CD8-positive, alpha-beta memory T cell (primary cell): ENCODE results near the gene PDLIM5. TPM values are rescaled to one million over a fixed set of nuclear protein-coding genes. Genes with fewer than 3 reads are reported as not detected.

ENCODE experiments used
- CTCF ChIA-PET: fragments of 350-600 bp; sonication (Branson Sonifier 250); formaldehyde crosslinking; loops from one replicate; lab custom pipeline; 2021; ENCODE audit warnings: antibody characterized with exemption; lab: Charles Lee
- POLR2A ChIA-PET: fragments of 350-600 bp; sonication (Branson Sonifier 250); formaldehyde crosslinking; loops from one replicate; lab custom pipeline; 2021; ENCODE audit warnings: antibody characterized with exemption; lab: Charles Lee
- DNase-seq, 5 donors: peaks; one replicate each; pipeline versions ENCODE4 v3.0.0 to v3.0.0-alpha.2; 2020 to 2022; ENCODE audit warnings: mixed read lengths in 1 of 5
- H3K27ac ChIP-seq: one replicate; pipeline ENCODE4 v1.7.0; 2013; ENCODE audit warnings: low read depth, mild to moderate bottlenecking, low read length, moderate library complexity
- H3K27me3 ChIP-seq: 2 replicates; pipeline ENCODE4 v1.7.0; 2013; ENCODE audit warnings: low read length, mild to moderate bottlenecking; ENCODE audit not compliant: insufficient read depth, poor library complexity, severe bottlenecking
- H3K36me3 ChIP-seq: 2 replicates; pipeline ENCODE4 v1.7.0; 2013; ENCODE audit warnings: mild to moderate bottlenecking, low read length, moderate library complexity; ENCODE audit not compliant: insufficient read depth
- H3K4me1 ChIP-seq: 2 replicates; pipeline ENCODE4 v1.7.0; 2013; ENCODE audit warnings: mild to moderate bottlenecking, low read length, moderate library complexity; ENCODE audit not compliant: insufficient read depth
- H3K4me3 ChIP-seq: 2 replicates; pipeline ENCODE4 v1.7.0; 2013; ENCODE audit warnings: mild to moderate bottlenecking, low read length
- H3K9me3 ChIP-seq: 2 replicates; pipeline ENCODE4 v1.7.0; 2013; ENCODE audit warnings: mild to moderate bottlenecking, low read length
- H3K27ac Mint-ChIP-seq, 8 donors: one replicate each; pipeline ENCODE4 v1.8.0; 2020 to 2021; ENCODE audit warnings: mixed read lengths in 8 of 8, mild to moderate bottlenecking in 6 of 8, inconsistent platforms in 3 of 8, moderate library complexity in 3 of 8
- H3K27me3 Mint-ChIP-seq, 2 donors: one replicate each; pipeline ENCODE4 v1.8.0; 2020 to 2021; ENCODE audit warnings: mixed read lengths in 2 of 2, mild to moderate bottlenecking in 1 of 2, moderate library complexity in 1 of 2
- H3K36me3 Mint-ChIP-seq, 3 donors: one replicate each; pipeline ENCODE4 v1.8.0; 2020 to 2021; ENCODE audit warnings: mixed read lengths in 3 of 3, inconsistent platforms in 1 of 3, mild to moderate bottlenecking in 1 of 3
- H3K4me1 Mint-ChIP-seq, 3 donors: one replicate each; pipeline ENCODE4 v1.8.0; 2020 to 2021; ENCODE audit warnings: mixed read lengths in 3 of 3, inconsistent platforms in 1 of 3, mild to moderate bottlenecking in 1 of 3
- H3K4me3 Mint-ChIP-seq, 7 donors: one replicate each; pipeline ENCODE4 v1.8.0; 2020 to 2021; ENCODE audit warnings: mixed read lengths in 7 of 7, mild to moderate bottlenecking in 6 of 7, moderate library complexity in 4 of 7, inconsistent platforms in 2 of 7
- H3K9me3 Mint-ChIP-seq, 5 donors: one replicate each; pipeline ENCODE4 v1.8.0; 2020 to 2022; ENCODE audit warnings: mixed read lengths in 5 of 5, mild to moderate bottlenecking in 3 of 5, moderate library complexity in 2 of 5, inconsistent platforms in 1 of 5
- polyA plus RNA-seq: library from polyadenylated mRNA; unstranded; fragments of 300-500 nt; fragmentation: Illumina TruSeq; gene quantifications from one replicate; pipeline ENCODE4 v1.2.3, GENCODE V29; 2021
- total RNA-seq, 2 experiments: library from RNA; stranded (reverse); gene quantifications; one replicate each; pipeline ENCODE4 v1.2.3, GENCODE V29; 2021

Gene PDLIM5
- total and polyA plus RNA-seq, 3 experiments from 2014 or later = 27.0 to 50.2 (median 27.4) TPM

- no peak overlapping the region for H3K27ac Mint-ChIP-seq
- peaks cover 0 to 32% (median 8%) of the 10 kb centered on the region in 3 donors for H3K36me3 Mint-ChIP-seq
- H3K4me3 ChIP-seq = no peak overlapping the region
- H3K9me3 Mint-ChIP-seq = no peaks in the 10 kb centered on the region
- no peaks in the 10 kb centered on the region for H3K4me1 ChIP-seq
- H3K27ac ChIP-seq = no peak overlapping the region
- H3K27me3 ChIP-seq = no peaks in the 10 kb centered on the region
- DNase-seq = no peak
- H3K4me3 Mint-ChIP-seq = no peak overlapping the region
- CTCF ChIA-PET = no interaction called here
- H3K36me3 ChIP-seq = no peaks in the 10 kb centered on the region
- H3K27me3 Mint-ChIP-seq = no peaks in the 10 kb centered on the region
- POLR2A ChIA-PET = no interaction called here
- no peaks in the 10 kb centered on the region for H3K9me3 ChIP-seq
- H3K4me1 Mint-ChIP-seq = peaks cover 7% of the 10 kb centered on the region in 3 donors
These were observed 137.4 kb downstream of the PDLIM5 start for GRCh38 chr4:94588896-94589693.

GRCh38 chr4:94590493-94590892 lies 138.8 kb downstream of the PDLIM5 start:
- POLR2A ChIA-PET = no interaction called here
- Mint-ChIP-seq H3K4me3 (no peak overlapping the region), H3K4me1 (no peaks in the 10 kb centered on the region), H3K9me3 (no peaks in the 10 kb centered on the region), H3K27me3 (no peaks in the 10 kb centered on the region), H3K27ac (no peak overlapping the region), H3K36me3 (peaks cover 0 to 30% (median 8%) of the 10 kb centered on the region in 3 donors)
- H3K27ac ChIP-seq = no peak overlapping the region
- no peaks in the 10 kb centered on the region for H3K36me3 ChIP-seq
- H3K9me3 ChIP-seq = no peaks in the 10 kb centered on the region
- CTCF ChIA-PET = no interaction called here
- no peaks in the 10 kb centered on the region for H3K27me3 ChIP-seq
- no peaks in the 10 kb centered on the region for H3K4me1 ChIP-seq
- H3K4me3 ChIP-seq = no peak overlapping the region
- no peak for DNase-seq

- no peaks in the 10 kb centered on the region for H3K9me3 ChIP-seq
- peaks cover 0 to 24% (median 5%) of the 10 kb centered on the region in 3 donors for H3K36me3 Mint-ChIP-seq
- H3K4me3 Mint-ChIP-seq = no peak overlapping the region
- no peaks in the 10 kb centered on the region for H3K36me3 ChIP-seq
- H3K4me1 ChIP-seq = no peaks in the 10 kb centered on the region
- H3K27me3 Mint-ChIP-seq = no peaks in the 10 kb centered on the region
- H3K4me1 Mint-ChIP-seq = no peaks in the 10 kb centered on the region
- no peaks in the 10 kb centered on the region for H3K9me3 Mint-ChIP-seq
- ChIA-PET CTCF (interaction anchor here (2.3 kb wide), 1 partner anchor 184 kb away, joined by 9 read pairs; no protein-coding TSS in a partner anchor), POLR2A (no interaction called here)
- H3K27ac ChIP-seq = no peak overlapping the region
- H3K4me3 ChIP-seq = no peak overlapping the region
- DNase-seq = no peak
- H3K27me3 ChIP-seq = no peaks in the 10 kb centered on the region
- H3K27ac Mint-ChIP-seq = peak overlapping the region in 1 of 8 donors; percentile 36
These were observed 139.5 kb downstream of the PDLIM5 start for GRCh38 chr4:94591289-94591688.

DNA sequence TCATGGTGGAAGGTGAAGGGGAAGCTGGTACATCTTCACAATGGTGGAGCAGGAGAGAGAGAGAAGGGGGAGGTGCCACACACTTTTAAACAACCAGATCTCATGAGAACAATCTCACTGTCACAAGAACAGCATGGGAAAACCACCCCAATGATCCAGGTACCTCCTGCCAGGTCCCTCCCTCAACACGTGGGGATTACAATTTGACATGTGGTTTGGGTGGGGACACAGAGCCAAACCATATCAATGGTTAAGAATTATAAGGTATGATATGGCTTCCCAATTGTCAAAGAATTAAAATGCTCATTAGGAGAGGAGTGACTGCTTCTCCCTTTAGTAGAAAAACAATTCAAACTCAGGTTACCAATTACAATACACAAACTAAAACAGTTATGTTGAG lies 143.3 kb downstream of the PDLIM5 start:
- Mint-ChIP-seq H3K36me3 (peaks cover 0 to 10% (median 3%) of the 10 kb centered on the region in 3 donors), H3K4me3 (no peak overlapping the region), H3K4me1 (no peaks in the 10 kb centered on the region), H3K27me3 (no peaks in the 10 kb centered on the region), H3K27ac (peak overlapping the region in 1 of 8 donors; percentile 4), H3K9me3 (no peaks in the 10 kb centered on the region)
- Histone ChIP-seq H3K9me3 (no peaks in the 10 kb centered on the region), H3K27me3 (no peaks in the 10 kb centered on the region), H3K4me1 (no peaks in the 10 kb centered on the region), H3K4me3 (no peak overlapping the region), H3K36me3 (no peaks in the 10 kb centered on the region), H3K27ac (no peak overlapping the region)
- POLR2A ChIA-PET = no interaction called here
- CTCF ChIA-PET = interaction anchor here (1.0 kb wide), 1 partner anchor 188 kb away, joined by 3 read pairs; no protein-coding TSS in a partner anchor
- no peak for DNase-seq

DNA sequence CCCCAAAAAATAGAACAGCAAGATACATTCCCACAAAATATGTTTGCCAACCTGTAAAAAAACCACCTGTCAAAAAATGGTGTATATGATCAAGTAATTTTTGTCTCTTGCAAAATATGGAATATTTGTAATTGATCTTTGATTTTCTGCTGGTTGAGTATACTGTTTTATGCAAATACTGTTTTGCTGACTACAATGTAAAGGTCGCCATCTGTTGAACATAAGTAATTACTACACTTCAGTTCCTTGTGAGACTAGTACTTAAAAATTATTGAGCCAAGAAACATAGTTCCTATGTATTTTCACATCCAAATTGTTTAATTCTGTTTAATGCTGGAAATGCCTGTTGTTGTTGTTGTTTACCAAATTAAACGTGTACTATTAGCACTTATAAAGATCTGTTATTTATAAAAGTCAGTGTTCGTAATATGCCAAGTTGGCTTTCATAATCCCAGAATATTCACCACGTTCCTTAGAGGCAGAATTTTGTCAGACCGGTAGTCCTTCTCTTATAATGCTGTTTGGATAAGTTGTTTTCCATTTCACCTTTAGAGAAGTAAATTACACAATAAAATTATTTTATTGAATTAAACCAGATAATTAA lies 144.2 kb downstream of the PDLIM5 start:
- H3K27ac Mint-ChIP-seq = no peak overlapping the region
- Histone ChIP-seq H3K4me3 (no peak overlapping the region), H3K4me1 (no peaks in the 10 kb centered on the region), H3K27ac (no peak overlapping the region), H3K36me3 (no peaks in the 10 kb centered on the region), H3K27me3 (no peaks in the 10 kb centered on the region), H3K9me3 (no peaks in the 10 kb centered on the region)
- no peaks in the 10 kb centered on the region for H3K4me1 Mint-ChIP-seq
- peak in 1 of 5 donors; percentile 9 for DNase-seq
- ChIA-PET POLR2A (no interaction called here), CTCF (interaction anchor here (1.0 kb wide), 1 partner anchor 189 kb away, joined by 3 read pairs; no protein-coding TSS in a partner anchor)
- H3K27me3 Mint-ChIP-seq = no peaks in the 10 kb centered on the region
- H3K36me3 Mint-ChIP-seq = peaks cover 0 to 10% (median 3%) of the 10 kb centered on the region in 3 donors
- no peaks in the 10 kb centered on the region for H3K9me3 Mint-ChIP-seq
- no peak overlapping the region for H3K4me3 Mint-ChIP-seq

- no peak for DNase-seq
- Mint-ChIP-seq H3K4me3 (no peak overlapping the region), H3K27me3 (no peaks in the 10 kb centered on the region), H3K36me3 (no peaks in the 10 kb centered on the region), H3K4me1 (no peaks in the 10 kb centered on the region), H3K27ac (no peak overlapping the region), H3K9me3 (no peaks in the 10 kb centered on the region)
- H3K4me1 ChIP-seq = no peaks in the 10 kb centered on the region
- no peaks in the 10 kb centered on the region for H3K36me3 ChIP-seq
- H3K9me3 ChIP-seq = no peaks in the 10 kb centered on the region
- no peak overlapping the region for H3K4me3 ChIP-seq
- POLR2A ChIA-PET = no interaction called here
- no peak overlapping the region for H3K27ac ChIP-seq
- no peaks in the 10 kb centered on the region for H3K27me3 ChIP-seq
- CTCF ChIA-PET = interaction anchor here (0.9 kb wide), 1 partner anchor 192 kb away, joined by 3 read pairs; no protein-coding TSS in a partner anchor
These were observed 147.0 kb downstream of the PDLIM5 start for GRCh38 chr4:94598758-94599157.

DNA sequence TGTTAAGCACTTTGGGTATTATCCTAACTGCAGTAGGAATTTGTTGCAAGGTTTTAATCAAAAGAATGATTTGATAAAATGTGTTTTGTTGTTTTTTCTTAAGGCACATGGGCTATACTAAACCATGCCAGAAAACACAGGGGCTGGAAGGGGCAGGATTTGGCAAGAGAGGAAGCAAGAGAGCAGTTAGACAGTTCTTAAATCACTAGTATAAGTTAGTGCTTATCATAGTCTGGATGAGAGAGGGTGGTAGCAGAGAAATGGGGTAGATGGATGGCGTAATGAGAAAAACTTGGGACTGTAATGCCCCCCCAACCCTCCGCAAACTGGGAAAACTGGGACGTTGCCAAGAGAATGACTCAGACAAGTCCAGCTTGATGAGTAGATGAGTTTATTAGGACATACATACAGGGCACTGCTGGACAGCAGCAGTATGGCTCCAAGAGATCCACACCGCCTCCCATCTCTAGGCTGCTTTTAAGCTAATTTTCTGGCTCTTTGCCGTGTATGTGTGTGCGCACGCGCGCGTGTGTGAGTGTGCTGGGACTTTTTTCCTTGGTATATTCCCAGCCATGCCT lies 151.5 kb downstream of the PDLIM5 start:
- Mint-ChIP-seq H3K4me3 (no peak overlapping the region), H3K36me3 (no peaks in the 10 kb centered on the region), H3K9me3 (no peaks in the 10 kb centered on the region), H3K27me3 (no peaks in the 10 kb centered on the region), H3K4me1 (no peaks in the 10 kb centered on the region), H3K27ac (no peak overlapping the region)
- no peaks in the 10 kb centered on the region for H3K4me1 ChIP-seq
- H3K9me3 ChIP-seq = no peaks in the 10 kb centered on the region
- no peaks in the 10 kb centered on the region for H3K27me3 ChIP-seq
- no peaks in the 10 kb centered on the region for H3K36me3 ChIP-seq
- no peak overlapping the region for H3K4me3 ChIP-seq
- ChIA-PET CTCF (interaction anchor here (1.3 kb wide), 1 partner anchor 196 kb away, joined by 6 read pairs; no protein-coding TSS in a partner anchor), POLR2A (no interaction called here)
- H3K27ac ChIP-seq = no peak overlapping the region
- DNase-seq = no peak
